ENCODE results near the gene AFF2.

Gene AFF2

DNA sequence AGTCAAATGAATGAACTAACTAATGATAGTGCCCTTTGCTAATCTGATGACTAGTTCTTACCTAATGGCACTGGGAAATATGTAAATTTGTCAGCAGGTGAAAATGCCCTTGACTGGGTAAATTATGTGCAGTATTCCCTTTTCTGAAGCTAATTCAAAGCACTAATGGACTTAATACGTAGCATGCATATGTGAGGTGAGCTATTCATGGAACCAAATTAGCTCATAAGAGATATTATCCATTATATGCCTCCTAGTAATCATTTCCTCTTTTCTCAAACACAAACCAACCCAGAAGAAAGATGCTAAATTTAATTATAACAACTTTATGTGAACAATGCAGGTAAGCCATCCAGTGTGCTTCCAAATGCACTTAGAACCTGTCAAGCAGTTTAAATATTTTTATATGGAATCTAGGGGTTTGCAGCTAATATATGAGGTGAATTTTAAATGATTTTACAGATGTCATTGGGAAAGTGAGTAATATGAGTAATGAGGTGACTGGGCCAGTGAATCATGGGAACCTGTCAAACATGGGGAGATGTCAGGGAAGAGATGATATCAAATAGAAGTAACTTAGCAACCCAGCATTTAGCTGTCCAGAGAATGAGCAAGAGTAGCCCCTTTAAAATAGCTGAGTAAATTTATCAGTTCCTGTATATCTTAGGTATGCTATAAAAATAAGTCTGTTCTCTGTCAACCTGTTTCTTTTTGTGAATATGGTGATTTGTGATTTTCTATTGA, 315.0 kb downstream of the AFF2 start:
- no peak for DNase-seq (ENCODE audit: low spot score)
- TF ChIP-seq, protein P1, sequence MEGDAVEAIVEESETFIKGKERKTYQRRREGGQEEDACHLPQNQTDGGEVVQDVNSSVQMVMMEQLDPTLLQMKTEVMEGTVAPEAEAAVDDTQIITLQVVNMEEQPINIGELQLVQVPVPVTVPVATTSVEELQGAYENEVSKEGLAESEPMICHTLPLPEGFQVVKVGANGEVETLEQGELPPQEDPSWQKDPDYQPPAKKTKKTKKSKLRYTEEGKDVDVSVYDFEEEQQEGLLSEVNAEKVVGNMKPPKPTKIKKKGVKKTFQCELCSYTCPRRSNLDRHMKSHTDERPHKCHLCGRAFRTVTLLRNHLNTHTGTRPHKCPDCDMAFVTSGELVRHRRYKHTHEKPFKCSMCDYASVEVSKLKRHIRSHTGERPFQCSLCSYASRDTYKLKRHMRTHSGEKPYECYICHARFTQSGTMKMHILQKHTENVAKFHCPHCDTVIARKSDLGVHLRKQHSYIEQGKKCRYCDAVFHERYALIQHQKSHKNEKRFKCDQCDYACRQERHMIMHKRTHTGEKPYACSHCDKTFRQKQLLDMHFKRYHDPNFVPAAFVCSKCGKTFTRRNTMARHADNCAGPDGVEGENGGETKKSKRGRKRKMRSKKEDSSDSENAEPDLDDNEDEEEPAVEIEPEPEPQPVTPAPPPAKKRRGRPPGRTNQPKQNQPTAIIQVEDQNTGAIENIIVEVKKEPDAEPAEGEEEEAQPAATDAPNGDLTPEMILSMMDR (IDR thresholded peaks at IDR 0.05; ENCODE audit: extremely low read depth, missing control alignments) = no peak

DNA sequence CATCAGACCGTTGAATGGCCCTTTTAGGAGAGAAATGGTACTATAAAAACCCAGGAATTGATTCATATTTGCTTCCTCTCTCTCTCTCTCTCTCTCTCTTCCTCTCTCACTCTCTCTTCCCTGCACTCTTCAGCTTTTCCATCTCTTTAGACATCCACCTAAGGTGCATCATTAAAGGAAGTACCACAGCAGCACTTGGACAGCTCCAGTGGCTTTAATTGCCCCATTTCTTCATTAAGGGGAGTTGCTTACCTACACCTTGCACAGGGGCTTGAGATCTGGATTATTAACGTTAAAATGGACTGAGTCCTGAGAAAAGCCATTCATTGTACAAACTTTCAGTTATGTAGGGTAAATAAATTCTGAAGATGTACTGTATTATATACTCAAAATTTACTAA, 323.6 kb downstream of the AFF2 start:
- TF ChIP-seq, protein P1 (IDR thresholded peaks at IDR 0.05; ENCODE audit: extremely low read depth, missing control alignments) = no peak

DNA sequence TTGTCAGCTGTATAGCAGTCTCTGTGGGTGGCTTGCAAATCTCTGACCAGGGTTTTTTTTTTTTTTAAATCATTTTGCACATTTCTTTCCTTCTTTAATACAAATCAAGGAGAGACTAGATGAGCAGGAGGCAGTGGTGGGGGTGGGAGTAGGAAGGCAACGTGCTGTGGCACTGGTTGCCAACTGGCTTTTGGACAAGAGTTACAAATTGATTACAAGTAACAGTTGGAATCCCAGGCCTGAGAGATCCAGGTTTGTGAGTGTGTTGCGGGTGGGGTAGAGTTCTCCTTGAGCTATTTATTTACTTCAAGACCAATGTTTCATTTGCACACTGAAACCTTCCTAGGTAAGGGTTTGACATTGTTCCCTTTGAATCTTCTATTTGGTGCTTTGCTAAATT, 325.3 kb downstream of the AFF2 start:
- no peak for DNase-seq (ENCODE audit: low spot score)
- TF ChIP-seq, protein P1 (IDR thresholded peaks at IDR 0.05; ENCODE audit: extremely low read depth, missing control alignments) = no peak

More for the DNA sequence above, 323.6 kb downstream of the AFF2 start:
- no peak for DNase-seq (ENCODE audit: low spot score)

DNA sequence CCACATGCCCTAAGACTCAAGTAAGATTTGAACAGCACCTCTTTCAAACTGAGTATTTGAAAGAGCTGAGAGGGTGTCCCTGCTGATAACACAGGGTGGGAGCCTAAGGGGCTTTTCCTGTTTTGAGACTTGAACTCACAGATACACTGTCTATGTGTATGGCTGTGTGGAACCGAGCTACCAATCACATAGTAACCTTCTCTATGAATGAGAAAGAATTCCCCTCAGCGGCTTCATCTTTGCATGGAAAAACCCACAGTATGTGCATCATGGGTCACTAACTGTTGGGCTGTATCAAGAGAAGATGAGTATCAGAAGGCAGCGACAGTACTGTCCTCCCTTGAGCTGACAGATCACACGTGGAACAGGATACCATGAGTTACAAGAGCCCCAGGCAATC, 336.3 kb downstream of the AFF2 start:
- TF ChIP-seq, protein P1 (IDR thresholded peaks at IDR 0.05; ENCODE audit: extremely low read depth, missing control alignments) = no peak
- DNase-seq (ENCODE audit: low spot score) = no peak

DNA sequence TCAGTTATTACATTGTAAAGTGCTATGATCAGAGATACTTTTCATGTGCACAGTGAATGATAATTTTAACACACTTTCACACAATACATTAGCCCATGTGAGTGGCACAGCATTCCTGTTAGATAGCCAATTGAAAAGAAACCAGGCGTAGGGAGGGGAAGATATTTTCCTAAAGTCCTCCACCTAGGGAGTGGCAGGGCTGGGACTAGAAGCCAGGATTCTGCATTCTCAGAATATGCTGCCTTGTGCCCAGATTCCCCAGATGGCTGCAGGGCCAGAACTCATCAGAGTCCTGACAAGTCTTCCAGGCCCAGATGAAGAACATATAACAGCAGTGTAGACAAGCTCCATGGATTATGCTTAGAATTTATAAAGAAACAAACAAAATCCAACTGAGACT, 350.2 kb downstream of the AFF2 start:
- TF ChIP-seq, protein P1 (IDR thresholded peaks at IDR 0.05; ENCODE audit: extremely low read depth, missing control alignments) = no peak
- no peak for DNase-seq (ENCODE audit: low spot score)

DNA sequence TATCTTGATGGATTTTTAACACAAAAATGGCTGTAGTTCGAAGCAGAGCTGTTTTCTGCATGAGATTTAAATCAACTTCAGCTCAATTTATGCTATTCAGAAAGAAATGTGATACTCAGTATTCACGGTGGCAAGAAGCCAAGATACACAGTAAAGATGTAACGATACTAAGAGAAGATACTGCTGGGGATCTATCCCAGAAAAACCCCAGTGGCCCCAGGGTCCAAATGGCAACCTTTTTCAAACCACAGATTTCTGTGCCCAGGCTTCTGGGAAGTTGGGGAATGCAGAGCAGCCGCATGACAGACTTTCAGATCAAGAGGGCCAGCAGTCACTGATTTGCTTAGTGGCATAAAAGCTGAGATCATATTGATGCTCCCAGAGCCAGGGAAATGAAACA, 353.9 kb downstream of the AFF2 start:
- TF ChIP-seq, protein P1 (IDR thresholded peaks at IDR 0.05; ENCODE audit: extremely low read depth, missing control alignments) = no peak
- no peak for DNase-seq (ENCODE audit: low spot score)

DNA sequence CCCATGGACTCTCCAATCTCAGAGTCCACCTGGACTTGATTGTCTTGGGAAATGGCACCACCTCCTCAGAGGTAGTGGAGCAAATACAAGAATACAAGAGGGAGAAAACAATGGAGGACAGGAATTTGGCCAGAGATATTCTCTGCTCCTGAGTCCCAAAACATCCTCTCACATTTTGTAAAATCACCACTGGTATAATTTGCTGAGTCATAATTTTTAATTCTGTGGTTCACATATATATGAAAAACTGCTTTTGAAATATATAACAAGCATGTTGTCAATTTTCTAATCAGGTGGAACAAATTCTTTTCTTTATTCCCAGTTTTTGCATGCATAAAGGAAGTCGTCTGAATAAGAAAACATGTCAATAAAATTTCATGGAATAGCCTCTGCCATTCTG, 356.1 kb downstream of the AFF2 start:
- TF ChIP-seq, protein P1 (IDR thresholded peaks at IDR 0.05; ENCODE audit: extremely low read depth, missing control alignments) = no peak
- DNase-seq (ENCODE audit: low spot score) = no peak

Measured in GM20000 (cell line).